ENCODE results near the gene HAO2. TPM values are rescaled to one million over a fixed set of nuclear protein-coding genes. Genes with fewer than 3 reads are reported as not detected.
"Not testable (repeated sequence)": the region's sequence is repeated elsewhere in the genome, so short reads cannot be mapped to it uniquely, and the experiment has no call there.

HAO2 gene
- polyA plus RNA-seq, 4 donors = 82.4 to 106 (median 96.9) TPM

DNA sequence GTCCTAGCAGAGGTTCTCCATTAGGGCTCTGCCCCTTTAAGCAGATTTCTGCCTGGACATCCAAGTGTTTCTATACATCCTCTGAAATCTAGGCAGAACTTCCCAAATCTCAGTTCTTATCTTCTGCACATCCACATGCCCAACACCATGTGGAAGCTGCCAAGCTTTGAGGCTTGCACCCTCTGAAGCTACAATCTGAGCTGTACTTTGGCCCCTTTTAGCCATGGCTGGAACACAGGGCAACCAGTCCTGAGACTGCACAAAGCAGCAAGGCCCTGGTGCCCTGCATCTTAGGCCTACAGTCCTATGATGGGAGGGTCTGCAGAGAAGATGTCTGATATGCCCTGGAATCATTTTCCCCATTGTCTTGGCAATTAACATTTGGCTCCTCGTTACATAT, 8.0 kb downstream of the HAO2 start:
- no peak for DNase-seq (ENCODE audit: low read depth in 4 of 4, low spot score in 3 of 4)

DNA sequence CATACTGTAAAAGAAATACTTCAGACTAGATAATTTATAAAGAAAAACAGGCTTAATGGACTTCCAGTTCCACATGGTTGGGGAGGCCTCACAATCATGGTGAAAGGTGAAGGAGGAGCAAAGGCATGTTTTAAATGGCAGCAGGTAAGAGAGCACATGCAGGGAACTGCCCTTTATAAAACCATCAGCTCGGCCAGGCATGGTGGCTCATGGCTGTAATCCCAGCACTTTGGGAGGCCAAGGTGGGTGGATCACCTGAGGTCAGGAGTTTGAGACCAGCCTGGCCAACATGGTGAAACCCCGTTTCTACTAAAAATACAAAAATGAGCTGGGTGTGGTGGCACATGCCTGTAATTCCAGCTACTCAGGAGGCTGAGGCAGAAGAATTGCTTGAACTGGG, 9.0 kb downstream of the HAO2 start:
- DNase-seq (ENCODE audit: low read depth in 4 of 4, low spot score in 3 of 4) = not testable (repeated sequence)

- no peak for DNase-seq (ENCODE audit: low read depth in 4 of 4, low spot score in 3 of 4)
Measured at GRCh38 chr1:119379117-119379516, 10.5 kb downstream of the HAO2 start.

GRCh38 chr1:119380304-119380703, 11.7 kb downstream of the HAO2 start:
- no peak for DNase-seq (ENCODE audit: low read depth in 4 of 4, low spot score in 3 of 4)

DNA sequence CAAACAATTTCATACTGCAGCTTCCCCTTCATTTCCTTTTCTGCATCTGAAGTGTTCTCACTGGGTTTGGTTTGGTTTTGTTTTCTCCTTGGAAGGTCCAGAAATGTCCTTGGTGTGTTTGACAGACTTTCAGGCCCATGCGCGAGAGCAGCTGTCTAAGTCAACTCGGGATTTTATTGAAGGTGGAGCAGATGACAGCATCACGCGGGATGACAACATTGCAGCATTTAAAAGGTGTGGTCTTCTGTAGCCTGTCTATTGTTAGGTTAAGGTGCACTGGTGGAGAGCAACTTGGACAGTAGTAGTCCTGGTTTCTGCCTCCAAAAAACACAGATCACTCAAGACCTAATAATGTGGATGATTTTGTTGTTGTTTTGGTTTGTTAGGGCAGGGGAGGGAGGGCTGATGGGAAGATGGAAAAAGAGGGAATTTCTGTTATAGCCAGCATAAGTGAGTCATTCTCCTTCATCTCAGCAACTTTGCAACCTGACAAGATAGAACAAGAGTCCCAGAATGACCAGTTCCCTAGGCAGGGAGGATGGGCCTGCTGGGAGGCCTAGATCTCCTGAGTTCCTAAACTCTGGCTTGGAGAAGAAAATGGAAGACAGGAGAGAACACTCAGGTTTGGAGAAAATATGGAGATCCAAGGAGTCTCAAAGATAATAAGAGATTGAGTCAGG, 12.5 kb downstream of the HAO2 start:
- DNase-seq (ENCODE audit: low read depth in 4 of 4, low spot score in 3 of 4) = no peak

DNA sequence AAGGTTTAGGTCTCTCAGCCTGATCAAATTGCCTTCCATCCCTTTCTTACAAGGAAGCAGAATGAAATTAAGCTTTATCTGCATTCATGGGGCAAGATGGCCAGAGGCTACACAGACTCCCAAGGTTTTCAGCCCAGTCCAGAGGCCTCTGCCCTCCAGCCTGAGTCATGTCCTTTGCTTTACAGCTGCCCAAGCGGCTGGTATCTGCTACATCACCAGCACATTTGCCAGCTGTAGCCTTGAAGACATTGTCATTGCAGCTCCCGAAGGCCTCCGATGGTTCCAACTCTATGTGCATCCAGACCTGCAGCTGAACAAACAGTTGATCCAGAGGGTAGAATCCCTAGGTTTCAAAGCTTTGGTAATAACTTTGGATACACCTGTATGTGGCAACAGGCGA, 16.0 kb downstream of the HAO2 start:
- no peak for DNase-seq (ENCODE audit: low read depth in 4 of 4, low spot score in 3 of 4)

- no peak for DNase-seq (ENCODE audit: low read depth in 4 of 4, low spot score in 3 of 4)
Measured at GRCh38 chr1:119385650-119386049, 17.1 kb downstream of the HAO2 start.

DNA sequence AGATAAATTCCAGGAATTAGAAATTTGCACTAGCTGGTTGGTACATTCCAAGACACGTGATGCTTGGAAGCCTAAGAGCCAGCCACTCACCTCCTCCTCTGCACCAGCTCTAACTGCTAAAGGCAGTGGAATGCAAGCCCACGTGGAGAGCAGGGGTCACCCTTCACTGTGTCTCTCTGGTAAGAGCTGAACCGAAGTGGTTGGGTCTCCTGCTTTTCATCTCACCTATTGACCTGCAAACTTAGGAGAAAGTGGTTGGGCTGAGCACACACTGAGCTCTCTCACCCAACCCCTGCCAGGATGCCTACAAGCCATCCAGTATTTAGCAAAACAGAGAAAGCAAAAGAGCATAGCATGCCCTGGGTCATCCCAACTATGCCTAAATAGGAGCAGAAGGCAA, 19.3 kb downstream of the HAO2 start:
- DNase-seq (ENCODE audit: low read depth in 4 of 4, low spot score in 3 of 4) = no peak

GRCh38 chr1:119388450-119388849, 19.9 kb downstream of the HAO2 start:
- no peak for DNase-seq (ENCODE audit: low read depth in 4 of 4, low spot score in 3 of 4)

DNA sequence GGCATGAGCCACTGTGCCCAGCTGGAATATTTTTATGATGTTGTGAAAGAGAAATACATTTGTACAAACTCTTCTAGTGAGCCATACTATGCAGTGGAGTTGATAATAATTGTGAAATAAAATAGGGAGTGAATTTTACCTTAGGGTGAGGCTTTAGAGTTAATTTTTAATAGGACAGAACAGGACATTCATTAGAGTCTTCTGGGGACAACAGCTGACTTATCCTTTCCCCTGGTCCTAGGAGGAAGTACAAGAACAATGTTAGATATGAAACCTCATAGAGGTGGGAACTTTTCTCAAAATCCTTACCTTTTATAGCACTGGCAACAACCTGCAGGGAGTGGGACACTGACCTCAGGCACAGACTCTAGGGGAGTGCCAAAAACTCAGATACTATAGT, 21.9 kb downstream of the HAO2 start:
- no peak for DNase-seq (ENCODE audit: low read depth in 4 of 4, low spot score in 3 of 4)

DNA sequence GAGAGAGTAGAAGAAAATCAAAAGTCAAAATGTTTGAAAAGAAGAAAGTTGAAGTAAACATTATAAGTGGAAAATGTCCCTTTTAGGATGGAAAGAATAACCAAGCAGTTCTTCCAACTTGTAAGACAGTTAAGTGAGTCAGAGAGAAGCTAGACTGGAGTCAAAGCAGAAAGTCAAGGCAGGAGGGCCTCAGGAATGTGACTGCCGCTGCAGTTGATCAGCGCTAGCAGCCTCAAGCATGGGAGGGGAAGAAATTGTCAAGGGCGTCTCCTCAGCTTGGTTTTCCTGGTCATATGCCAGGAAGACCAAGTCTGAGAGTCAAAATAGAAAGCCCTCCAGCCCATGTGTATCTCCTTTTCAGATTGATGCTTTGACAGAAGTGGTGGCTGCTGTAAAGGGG, 23.2 kb downstream of the HAO2 start:
- DNase-seq (ENCODE audit: low read depth in 4 of 4, low spot score in 3 of 4) = no peak

GRCh38 chr1:119394085-119394484, 25.5 kb downstream of the HAO2 start:
- no peak for DNase-seq (ENCODE audit: low read depth in 4 of 4, low spot score in 3 of 4)

GRCh38 chr1:119396982-119397381, 28.4 kb downstream of the HAO2 start:
- no peak for DNase-seq (ENCODE audit: low read depth in 4 of 4, low spot score in 3 of 4)

DNA sequence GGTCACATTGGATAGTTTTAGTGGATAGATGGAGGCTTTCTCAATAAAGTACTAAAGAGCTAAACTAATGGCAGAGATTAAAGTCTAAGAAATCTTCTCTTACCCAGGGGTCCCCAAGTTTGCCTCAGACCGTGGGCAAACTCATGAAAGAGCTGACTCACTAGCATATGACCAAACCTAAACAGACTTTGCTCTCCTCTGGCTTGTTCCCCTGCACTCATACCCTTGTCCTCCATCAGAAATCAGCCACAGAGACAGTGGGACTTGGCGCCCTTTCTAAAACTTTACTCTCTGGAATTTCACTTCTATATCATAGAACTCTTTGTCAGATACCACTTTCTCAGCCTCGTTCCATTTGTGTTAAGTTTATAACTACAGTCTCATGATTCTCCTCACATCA, 29.4 kb downstream of the HAO2 start:
- no peak for DNase-seq (ENCODE audit: low read depth in 4 of 4, low spot score in 3 of 4)

DNA sequence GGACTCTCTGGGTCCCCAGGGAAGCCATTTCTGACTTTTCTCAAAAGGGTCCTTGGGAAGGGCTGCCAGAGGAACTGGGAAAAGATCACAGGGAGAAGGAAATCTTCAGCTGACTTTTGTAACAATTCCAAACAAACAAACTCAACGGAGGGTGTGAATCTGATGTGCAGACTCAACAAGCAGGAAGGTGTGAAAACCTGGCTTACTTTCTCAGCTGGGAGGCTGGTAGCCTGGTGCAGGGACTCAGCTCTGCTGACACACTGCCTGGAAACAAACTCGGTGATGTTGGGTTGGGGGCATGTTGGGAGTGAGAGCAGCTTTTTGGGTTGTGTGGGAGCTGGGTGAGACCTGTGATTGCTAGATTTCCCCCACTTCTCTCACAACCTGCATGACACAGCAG, 36.2 kb downstream of the HAO2 start:
- no peak for DNase-seq (ENCODE audit: low read depth in 4 of 4, low spot score in 3 of 4)

DNA sequence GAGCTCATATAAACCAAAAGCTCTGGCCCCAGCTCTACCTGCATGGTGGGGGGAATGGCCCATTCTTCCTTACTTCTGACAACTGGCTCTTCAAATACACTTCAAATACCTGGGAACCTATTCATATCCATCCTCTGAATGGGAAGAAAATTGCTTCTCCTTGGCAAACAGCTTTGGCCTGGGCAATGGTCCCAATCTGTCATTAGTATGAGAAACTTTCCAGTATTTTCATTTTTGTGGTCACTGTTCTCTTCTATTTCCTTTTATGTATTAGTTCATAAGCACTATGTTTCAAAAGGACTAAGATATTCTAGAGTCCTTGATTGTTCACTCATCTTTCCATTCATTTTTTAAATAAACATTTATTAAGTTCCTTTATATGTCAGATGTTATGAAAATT, 41.1 kb downstream of the HAO2 start:
- DNase-seq (ENCODE audit: low read depth in 4 of 4, low spot score in 3 of 4) = no peak

DNA sequence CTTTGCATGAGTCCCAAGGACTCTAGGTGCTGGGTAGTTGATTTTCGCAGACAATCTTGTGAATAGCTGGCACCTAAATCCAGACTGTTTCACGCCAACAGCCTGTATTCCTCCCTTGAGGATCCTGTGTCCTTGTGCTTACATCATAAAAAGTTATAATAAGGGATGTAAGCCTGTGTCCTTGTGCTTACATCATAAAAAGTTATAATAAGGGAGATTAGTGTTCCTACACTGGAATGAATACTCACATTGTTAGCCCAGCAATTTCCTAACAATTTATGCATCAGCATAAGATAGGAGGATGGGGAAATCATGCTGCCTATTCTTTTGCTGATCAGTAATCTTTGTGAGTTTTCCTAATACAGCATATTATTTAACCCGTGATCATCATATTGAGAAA, 42.4 kb downstream of the HAO2 start:
- no peak for DNase-seq (ENCODE audit: low read depth in 4 of 4, low spot score in 3 of 4)

DNA sequence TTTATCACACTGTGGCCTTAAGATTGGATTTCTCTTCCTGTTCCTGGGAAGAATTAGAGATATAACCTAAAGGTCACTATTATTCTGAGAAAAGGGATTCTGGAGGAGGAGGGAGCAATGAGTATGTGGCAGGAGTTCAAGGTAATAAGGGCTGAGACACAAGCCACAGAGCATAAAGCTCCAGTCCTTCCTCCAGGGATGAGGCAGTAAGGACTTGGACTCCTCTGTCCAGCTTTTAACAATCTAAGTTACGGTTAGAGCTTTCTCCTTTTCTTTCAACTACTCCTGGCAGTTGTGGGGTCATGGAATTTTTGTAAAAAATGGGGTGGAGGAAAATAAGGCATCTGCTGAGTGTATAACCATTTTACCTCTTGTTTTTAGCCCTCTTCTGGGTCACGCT, 46.4 kb downstream of the HAO2 start, which contains the start of gene HSD3B2:
Gene HSD3B2, plus strand, starts transcription at position 201 of the 400 bp plus-strand sequence. CDS start 270 bp downstream, outside the sequence.
- DNase-seq (ENCODE audit: low read depth in 4 of 4, low spot score in 3 of 4) = no peak

GRCh38 chr1:119416006-119416640, 47.5 kb downstream of the HAO2 start:
- no peak for DNase-seq (ENCODE audit: low read depth in 4 of 4, low spot score in 3 of 4)

GRCh38 chr1:119419109-119419508, 50.5 kb downstream of the HAO2 start:
- no peak for DNase-seq (ENCODE audit: low read depth in 4 of 4, low spot score in 3 of 4)

DNA sequence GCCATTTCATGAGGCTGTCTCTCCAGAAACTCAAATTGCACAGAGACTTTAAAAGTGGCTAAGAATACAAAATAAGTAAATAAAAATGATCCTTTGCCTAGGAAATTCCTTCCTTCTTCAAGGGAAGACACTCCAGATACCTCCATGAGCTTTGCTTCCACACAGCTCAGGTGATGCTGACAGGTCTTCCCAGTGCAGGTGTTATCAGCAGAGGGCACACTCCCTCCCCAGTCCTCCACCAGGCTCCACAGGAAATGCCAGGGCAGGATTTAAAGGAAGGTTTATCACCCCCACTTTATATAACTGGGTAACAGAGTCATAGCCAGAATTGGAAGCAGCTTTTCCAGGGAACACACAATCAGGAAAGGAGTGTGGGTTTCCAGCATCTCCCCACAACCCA, 52.1 kb downstream of the HAO2 start:
- no peak for DNase-seq (ENCODE audit: low read depth in 4 of 4, low spot score in 3 of 4)

DNA sequence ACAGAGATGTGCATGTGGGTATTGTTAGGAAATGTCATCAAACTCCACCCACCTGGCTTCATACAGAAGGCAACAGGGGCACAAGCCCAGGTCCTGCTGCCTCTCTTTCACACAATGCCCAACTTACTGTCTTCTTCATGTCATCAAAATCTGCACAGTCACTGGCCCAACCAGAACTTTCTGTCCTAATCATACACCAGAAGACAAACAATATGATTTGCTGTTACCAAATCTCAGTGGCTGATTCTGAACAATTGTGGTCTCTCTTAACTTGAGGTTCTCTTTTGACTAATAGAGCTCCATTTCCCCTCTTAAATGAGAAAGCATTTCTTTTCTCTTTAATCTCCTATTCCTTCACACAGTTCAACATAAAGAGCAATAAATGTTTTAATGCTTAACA, 54.0 kb downstream of the HAO2 start:
- no peak for DNase-seq (ENCODE audit: low read depth in 4 of 4, low spot score in 3 of 4)

GRCh38 chr1:119428991-119429390, 60.4 kb downstream of the HAO2 start:
- DNase-seq (ENCODE audit: low read depth in 4 of 4, low spot score in 3 of 4) = no peak

Data from right renal pelvis (tissue), 4 donors.